HEK293 (cell line): ENCODE results near the gene GAS1.

Experiments
- CTCF ChIA-PET: fragments of 350-600 bp; formaldehyde crosslinking; extraction: SDS; loops from one replicate; lab custom pipeline; 2021; ENCODE audit warnings: antibody characterized with exemption; lab: Yijun Ruan, JAX
- POLR2A ChIA-PET: fragments of 300-600 bp; formaldehyde crosslinking; extraction: SDS; loops from one replicate; lab custom pipeline; 2020; ENCODE audit warnings: antibody characterized with exemption, inconsistent platforms; lab: Yijun Ruan, JAX
- H3K27ac ChIP-seq: fragments of 200-500 bp; sonication (Bioruptor generic); 2 replicates; pipeline ENCODE4 v1.5.1; 2014; ENCODE audit warnings: low read depth, low read length, control low read depth, inconsistent platforms; ENCODE audit errors: extremely low read depth
- H3K36me3 ChIP-seq, 2 experiments: fragments of 200-500 bp in 1 of 2; sonication (Bioruptor generic) in 1 of 2; 1 replicate in 1 of 2; 2 replicates in 1 of 2; pipeline ENCODE4 v1.5.1; 2014 to 2017; ENCODE audit warnings: inconsistent platforms in 2 of 2, low read length in 2 of 2; ENCODE audit not compliant: control insufficient read depth in 2 of 2, insufficient read depth in 1 of 2
- H3K4me1 ChIP-seq: fragments of 200-500 bp; sonication (Bioruptor generic); 2 replicates; pipeline ENCODE4 v1.5.1; 2014; ENCODE audit warnings: mild to moderate bottlenecking, low read length, inconsistent platforms; ENCODE audit not compliant: control insufficient read depth, insufficient read depth
- H3K4me3 ChIP-seq: 2 replicates; pipeline ENCODE4 v1.5.1; 2011; ENCODE audit warnings: low read depth, mild to moderate bottlenecking, control low read depth, low read length, moderate library complexity
- H3K9me3 ChIP-seq: fragments of 200-500 bp; sonication (Bioruptor generic); 2 replicates; pipeline ENCODE4 v1.5.1; 2014; ENCODE audit warnings: low read depth, low read length, inconsistent platforms; ENCODE audit not compliant: control insufficient read depth, insufficient read depth
- BCL11A ChIP-seq: fragments of 450-650 bp; formaldehyde crosslinking; IDR thresholded peaks from 2 replicates; pipeline ENCODE4 v1.5.1; 2016; ENCODE audit warnings: low read depth, missing biosample characterization, missing genetic modification characterization
- GLI2 ChIP-seq: fragments of 450-650 bp; formaldehyde crosslinking; IDR thresholded peaks from 2 replicates; pipeline ENCODE4; 2017; ENCODE audit warnings: missing biosample characterization, missing genetic modification characterization, low read depth, borderline replicate concordance
- PRDM1 ChIP-seq: fragments of 450-650 bp; formaldehyde crosslinking; IDR thresholded peaks from 2 replicates; pipeline ENCODE4; 2016; ENCODE audit warnings: missing biosample characterization, missing genetic modification characterization
- TCF7L2 ChIP-seq: IDR thresholded peaks from 2 replicates; pipeline ENCODE4 v1.6.1; 2011; ENCODE audit warnings: low read depth, mild to moderate bottlenecking, inconsistent platforms, low read length, moderate library complexity, borderline replicate concordance
- ZBTB21 ChIP-seq: fragments of 450-650 bp; formaldehyde crosslinking; IDR thresholded peaks from 2 replicates; pipeline ENCODE4 v1.5.1; 2017; ENCODE audit warnings: missing biosample characterization, missing genetic modification characterization
- ZBTB8A ChIP-seq: fragments of 450-650 bp; formaldehyde crosslinking; IDR thresholded peaks from 2 replicates; pipeline ENCODE4 v1.5.1; 2016; ENCODE audit warnings: missing biosample characterization, missing genetic modification characterization
- ZNF133 ChIP-seq: fragments of 450-650 bp; formaldehyde crosslinking; IDR thresholded peaks from 2 replicates; pipeline ENCODE4 v1.5.1; 2016; ENCODE audit warnings: missing biosample characterization, missing genetic modification characterization
- ZNF146 ChIP-seq: fragments of 450-650 bp; formaldehyde crosslinking; IDR thresholded peaks from 2 replicates; pipeline ENCODE4 v1.5.1; 2016; ENCODE audit warnings: missing biosample characterization, missing genetic modification characterization
- ZNF16 ChIP-seq: fragments of 450-650 bp; formaldehyde crosslinking; IDR thresholded peaks from 2 replicates; pipeline ENCODE4 v1.5.1; 2016; ENCODE audit warnings: low read depth, missing biosample characterization, missing genetic modification characterization
- ZNF239 ChIP-seq: fragments of 450-650 bp; formaldehyde crosslinking; IDR thresholded peaks from 2 replicates; pipeline ENCODE4 v1.5.1; 2016; ENCODE audit warnings: missing biosample characterization, missing genetic modification characterization
- ZNF24 ChIP-seq: fragments of 450-650 bp; formaldehyde crosslinking; IDR thresholded peaks from 2 replicates; pipeline ENCODE4 v1.5.1; 2016; ENCODE audit warnings: missing biosample characterization, missing genetic modification characterization
- ZNF248 ChIP-seq: fragments of 450-650 bp; formaldehyde crosslinking; IDR thresholded peaks from 2 replicates; pipeline ENCODE4 v1.5.1; 2017; ENCODE audit warnings: missing biosample characterization, missing genetic modification characterization
- ZNF302 ChIP-seq: fragments of 450-650 bp; formaldehyde crosslinking; IDR thresholded peaks from 2 replicates; pipeline ENCODE4 v1.5.1; 2016; ENCODE audit warnings: missing biosample characterization, missing genetic modification characterization, low read depth
- ZNF335 ChIP-seq: fragments of 450-650 bp; formaldehyde crosslinking; conservative IDR thresholded peaks from 2 replicates; pipeline ENCODE4 v1.5.1; 2016; ENCODE audit warnings: missing biosample characterization, missing genetic modification characterization
- ZNF354C ChIP-seq: fragments of 450-650 bp; formaldehyde crosslinking; IDR thresholded peaks from 2 replicates; pipeline ENCODE4 v1.5.1; 2016; ENCODE audit warnings: missing biosample characterization, missing genetic modification characterization, low read depth, borderline replicate concordance
- ZNF747 ChIP-seq: fragments of 450-650 bp; formaldehyde crosslinking; IDR thresholded peaks from 2 replicates; pipeline ENCODE4 v1.5.1; 2016; ENCODE audit warnings: missing biosample characterization, missing genetic modification characterization
- ZSCAN23 ChIP-seq: fragments of 450-650 bp; formaldehyde crosslinking; IDR thresholded peaks from 2 replicates; pipeline ENCODE4 v1.5.1; 2016; ENCODE audit warnings: missing biosample characterization, missing genetic modification characterization
- TF ChIP-seq, protein P1 (sequence below): fragments of 450-650 bp; formaldehyde crosslinking; IDR thresholded peaks from 2 replicates; pipeline ENCODE4 v1.5.1; 2016; ENCODE audit warnings: missing biosample characterization, missing genetic modification characterization
- TF ChIP-seq, protein P2 (sequence below): fragments of 450-650 bp; formaldehyde crosslinking; IDR thresholded peaks from 2 replicates; pipeline ENCODE4 v1.5.1; 2017; ENCODE audit warnings: missing biosample characterization, missing genetic modification characterization
- TF ChIP-seq, protein P3 (sequence below): fragments of 450-650 bp; formaldehyde crosslinking; IDR thresholded peaks from 2 replicates; pipeline ENCODE4 v1.5.1; 2017; ENCODE audit warnings: missing biosample characterization, missing genetic modification characterization
- TF ChIP-seq, protein P4 (sequence below): fragments of 450-650 bp; formaldehyde crosslinking; IDR thresholded peaks from 2 replicates; pipeline ENCODE4 v1.5.1; 2016; ENCODE audit warnings: missing biosample characterization, missing genetic modification characterization
- TF ChIP-seq, protein P5 (sequence below): fragments of 450-650 bp; formaldehyde crosslinking; conservative IDR thresholded peaks from 2 replicates; pipeline ENCODE4 v1.5.1; 2016; ENCODE audit warnings: low read depth, missing biosample characterization, missing genetic modification characterization
- TF ChIP-seq, protein P6 (sequence below): fragments of 450-650 bp; formaldehyde crosslinking; IDR thresholded peaks from 2 replicates; pipeline ENCODE4 v1.5.1; 2017; ENCODE audit warnings: missing biosample characterization, missing genetic modification characterization

The GAS1 gene

DNA sequence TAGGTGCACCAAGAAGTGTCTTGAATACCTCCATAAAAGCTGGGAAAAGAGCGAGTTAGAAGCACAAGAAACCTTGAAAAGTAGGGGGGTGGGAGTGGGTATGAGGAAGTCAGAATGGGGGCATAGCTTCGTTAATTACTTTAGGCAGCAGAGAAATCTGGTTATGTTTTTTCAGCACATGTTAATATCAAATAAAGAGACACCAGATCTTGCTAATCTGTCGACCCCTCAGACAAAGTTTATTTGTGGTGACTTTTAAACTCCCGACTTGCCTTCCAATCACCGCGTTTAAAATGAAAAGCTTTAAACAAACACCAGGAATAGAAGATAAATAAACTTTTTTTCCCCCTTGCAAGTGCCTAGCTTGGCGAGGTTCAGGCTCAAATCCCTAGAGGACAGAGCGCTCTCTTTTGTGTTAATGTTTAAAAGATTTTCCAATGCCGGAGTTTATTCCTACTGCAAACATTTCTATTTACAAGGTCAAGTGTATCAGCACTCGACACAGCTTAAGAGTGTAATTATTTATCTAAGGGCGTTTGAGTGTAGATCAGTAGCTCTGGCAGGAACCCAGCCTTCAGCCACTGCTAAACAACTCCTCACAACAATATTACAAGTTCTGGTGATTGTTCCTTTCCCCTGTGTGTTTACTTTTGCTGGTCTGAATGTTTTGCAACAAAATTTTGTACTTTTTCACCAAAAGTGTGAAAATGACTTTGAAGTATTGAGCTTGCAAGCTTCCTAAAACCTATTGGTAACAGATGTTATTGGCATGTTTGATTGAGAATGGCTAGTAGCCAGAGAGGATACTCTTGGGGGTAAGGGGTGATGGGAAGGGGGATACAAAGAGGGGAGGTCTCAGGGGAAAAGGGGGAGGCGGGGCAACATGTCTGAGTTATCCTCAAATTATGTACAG is 3.8 kb downstream of the GAS1 start:
- peaks cover 18% of the 10 kb centered on the region for H3K4me1 ChIP-seq
- POLR2A ChIA-PET, result interaction anchor here (1.0 to 1.2 kb wide), 4 partner anchors 17 to 383 kb away, joined by 3 to 7 read pairs (median 4); no protein-coding TSS in a partner anchor
- peak overlapping the region; percentile 87 for H3K27ac ChIP-seq
- no peak overlapping the region for H3K4me3 ChIP-seq
- H3K36me3 ChIP-seq, result no peaks in the 10 kb centered on the region
- no peaks in the 10 kb centered on the region for H3K9me3 ChIP-seq
- CTCF ChIA-PET, result interaction anchor here (0.6 to 1.6 kb wide), 8 partner anchors 11 to 510 kb away, joined by 3 to 14 read pairs (median 4); no protein-coding TSS in a partner anchor
- peak; percentile 98 for TF ChIP-seq GLI2 (tag by site-specific recombination)
- no peak for TF ChIP-seq ZSCAN23 (tag by site-specific recombination)
- no peak for TF ChIP-seq ZBTB21 (tag by site-specific recombination)
- no peak for TF ChIP-seq ZNF335
- TF ChIP-seq ZNF354C (tag by site-specific recombination), result no peak
- peak; percentile 92 for TF ChIP-seq TCF7L2
- peak; percentile 10; the same call in 1 of the 2 replicates for TF ChIP-seq ZNF146 (tag by site-specific recombination)
- TF ChIP-seq, protein P1, sequence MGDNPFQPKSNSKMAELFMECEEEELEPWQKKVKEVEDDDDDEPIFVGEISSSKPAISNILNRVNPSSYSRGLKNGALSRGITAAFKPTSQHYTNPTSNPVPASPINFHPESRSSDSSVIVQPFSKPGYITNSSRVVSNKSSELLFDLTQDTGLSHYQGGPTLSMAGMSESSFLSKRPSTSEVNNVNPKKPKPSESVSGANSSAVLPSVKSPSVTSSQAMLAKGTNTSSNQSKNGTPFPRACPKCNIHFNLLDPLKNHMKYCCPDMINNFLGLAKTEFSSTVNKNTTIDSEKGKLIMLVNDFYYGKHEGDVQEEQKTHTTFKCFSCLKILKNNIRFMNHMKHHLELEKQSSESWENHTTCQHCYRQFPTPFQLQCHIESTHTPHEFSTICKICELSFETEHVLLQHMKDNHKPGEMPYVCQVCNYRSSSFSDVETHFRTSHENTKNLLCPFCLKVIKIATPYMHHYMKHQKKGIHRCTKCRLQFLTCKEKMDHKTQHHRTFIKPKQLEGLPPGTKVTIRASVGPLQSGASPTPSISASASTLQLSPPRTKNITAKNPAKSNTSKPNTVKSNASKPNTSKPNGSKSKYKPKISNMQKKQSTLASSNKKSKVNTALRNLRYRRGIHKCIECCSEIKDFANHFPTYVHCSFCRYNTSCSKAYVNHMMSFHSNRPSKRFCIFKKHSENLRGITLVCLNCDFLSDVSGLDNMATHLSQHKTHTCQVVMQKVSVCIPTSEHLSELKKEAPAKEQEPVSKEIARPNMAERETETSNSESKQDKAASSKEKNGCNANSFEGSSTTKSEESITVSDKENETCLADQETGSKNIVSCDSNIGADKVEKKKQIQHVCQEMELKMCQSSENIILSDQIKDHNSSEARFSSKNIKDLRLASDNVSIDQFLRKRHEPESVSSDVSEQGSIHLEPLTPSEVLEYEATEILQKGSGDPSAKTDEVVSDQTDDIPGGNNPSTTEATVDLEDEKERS (tag by site-specific recombination), result no peak
- no peak for TF ChIP-seq ZNF747 (tag by site-specific recombination)
- TF ChIP-seq, protein P2, sequence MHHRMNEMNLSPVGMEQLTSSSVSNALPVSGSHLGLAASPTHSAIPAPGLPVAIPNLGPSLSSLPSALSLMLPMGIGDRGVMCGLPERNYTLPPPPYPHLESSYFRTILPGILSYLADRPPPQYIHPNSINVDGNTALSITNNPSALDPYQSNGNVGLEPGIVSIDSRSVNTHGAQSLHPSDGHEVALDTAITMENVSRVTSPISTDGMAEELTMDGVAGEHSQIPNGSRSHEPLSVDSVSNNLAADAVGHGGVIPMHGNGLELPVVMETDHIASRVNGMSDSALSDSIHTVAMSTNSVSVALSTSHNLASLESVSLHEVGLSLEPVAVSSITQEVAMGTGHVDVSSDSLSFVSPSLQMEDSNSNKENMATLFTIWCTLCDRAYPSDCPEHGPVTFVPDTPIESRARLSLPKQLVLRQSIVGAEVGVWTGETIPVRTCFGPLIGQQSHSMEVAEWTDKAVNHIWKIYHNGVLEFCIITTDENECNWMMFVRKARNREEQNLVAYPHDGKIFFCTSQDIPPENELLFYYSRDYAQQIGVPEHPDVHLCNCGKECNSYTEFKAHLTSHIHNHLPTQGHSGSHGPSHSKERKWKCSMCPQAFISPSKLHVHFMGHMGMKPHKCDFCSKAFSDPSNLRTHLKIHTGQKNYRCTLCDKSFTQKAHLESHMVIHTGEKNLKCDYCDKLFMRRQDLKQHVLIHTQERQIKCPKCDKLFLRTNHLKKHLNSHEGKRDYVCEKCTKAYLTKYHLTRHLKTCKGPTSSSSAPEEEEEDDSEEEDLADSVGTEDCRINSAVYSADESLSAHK, result peak; percentile 92
- peak; percentile 58 for TF ChIP-seq ZBTB8A (tag by site-specific recombination)
- TF ChIP-seq ZNF24 (tag by site-specific recombination), result peak; percentile 74
- 0 out of 2 replicates have a peak, but pooled peaks have one; percentile 6 for TF ChIP-seq PRDM1 (tag by site-specific recombination)
- TF ChIP-seq, protein P3, sequence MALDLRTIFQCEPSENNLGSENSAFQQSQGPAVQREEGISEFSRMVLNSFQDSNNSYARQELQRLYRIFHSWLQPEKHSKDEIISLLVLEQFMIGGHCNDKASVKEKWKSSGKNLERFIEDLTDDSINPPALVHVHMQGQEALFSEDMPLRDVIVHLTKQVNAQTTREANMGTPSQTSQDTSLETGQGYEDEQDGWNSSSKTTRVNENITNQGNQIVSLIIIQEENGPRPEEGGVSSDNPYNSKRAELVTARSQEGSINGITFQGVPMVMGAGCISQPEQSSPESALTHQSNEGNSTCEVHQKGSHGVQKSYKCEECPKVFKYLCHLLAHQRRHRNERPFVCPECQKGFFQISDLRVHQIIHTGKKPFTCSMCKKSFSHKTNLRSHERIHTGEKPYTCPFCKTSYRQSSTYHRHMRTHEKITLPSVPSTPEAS (tag by site-specific recombination), result 0 out of 2 replicates have a peak, but pooled peaks have one; percentile 11
- TF ChIP-seq, protein P4, sequence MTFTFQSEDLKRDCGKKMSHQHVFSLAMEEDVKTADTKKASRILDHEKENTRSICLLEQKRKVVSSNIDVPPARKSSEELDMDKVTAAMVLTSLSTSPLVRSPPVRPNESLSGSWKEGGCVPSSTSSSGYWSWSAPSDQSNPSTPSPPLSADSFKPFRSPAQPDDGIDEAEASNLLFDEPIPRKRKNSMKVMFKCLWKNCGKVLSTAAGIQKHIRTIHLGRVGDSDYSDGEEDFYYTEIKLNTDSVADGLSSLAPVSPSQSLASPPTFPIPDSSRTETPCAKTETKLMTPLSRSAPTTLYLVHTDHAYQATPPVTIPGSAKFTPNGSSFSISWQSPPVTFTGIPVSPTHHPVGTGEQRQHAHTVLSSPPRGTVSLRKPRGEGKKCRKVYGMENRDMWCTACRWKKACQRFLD (tag by site-specific recombination), result no peak
- TF ChIP-seq ZNF133, result no peak
- no peak for TF ChIP-seq ZNF248
- no peak for TF ChIP-seq ZNF16 (tag by site-specific recombination)
- TF ChIP-seq, protein P5, sequence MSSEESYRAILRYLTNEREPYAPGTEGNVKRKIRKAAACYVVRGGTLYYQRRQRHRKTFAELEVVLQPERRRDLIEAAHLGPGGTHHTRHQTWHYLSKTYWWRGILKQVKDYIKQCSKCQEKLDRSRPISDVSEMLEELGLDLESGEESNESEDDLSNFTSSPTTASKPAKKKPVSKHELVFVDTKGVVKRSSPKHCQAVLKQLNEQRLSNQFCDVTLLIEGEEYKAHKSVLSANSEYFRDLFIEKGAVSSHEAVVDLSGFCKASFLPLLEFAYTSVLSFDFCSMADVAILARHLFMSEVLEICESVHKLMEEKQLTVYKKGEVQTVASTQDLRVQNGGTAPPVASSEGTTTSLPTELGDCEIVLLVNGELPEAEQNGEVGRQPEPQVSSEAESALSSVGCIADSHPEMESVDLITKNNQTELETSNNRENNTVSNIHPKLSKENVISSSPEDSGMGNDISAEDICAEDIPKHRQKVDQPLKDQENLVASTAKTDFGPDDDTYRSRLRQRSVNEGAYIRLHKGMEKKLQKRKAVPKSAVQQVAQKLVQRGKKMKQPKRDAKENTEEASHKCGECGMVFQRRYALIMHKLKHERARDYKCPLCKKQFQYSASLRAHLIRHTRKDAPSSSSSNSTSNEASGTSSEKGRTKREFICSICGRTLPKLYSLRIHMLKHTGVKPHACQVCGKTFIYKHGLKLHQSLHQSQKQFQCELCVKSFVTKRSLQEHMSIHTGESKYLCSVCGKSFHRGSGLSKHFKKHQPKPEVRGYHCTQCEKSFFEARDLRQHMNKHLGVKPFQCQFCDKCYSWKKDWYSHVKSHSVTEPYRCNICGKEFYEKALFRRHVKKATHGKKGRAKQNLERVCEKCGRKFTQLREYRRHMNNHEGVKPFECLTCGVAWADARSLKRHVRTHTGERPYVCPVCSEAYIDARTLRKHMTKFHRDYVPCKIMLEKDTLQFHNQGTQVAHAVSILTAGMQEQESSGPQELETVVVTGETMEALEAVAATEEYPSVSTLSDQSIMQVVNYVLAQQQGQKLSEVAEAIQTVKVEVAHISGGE (tag by site-specific recombination), result no peak
- TF ChIP-seq, protein P6, sequence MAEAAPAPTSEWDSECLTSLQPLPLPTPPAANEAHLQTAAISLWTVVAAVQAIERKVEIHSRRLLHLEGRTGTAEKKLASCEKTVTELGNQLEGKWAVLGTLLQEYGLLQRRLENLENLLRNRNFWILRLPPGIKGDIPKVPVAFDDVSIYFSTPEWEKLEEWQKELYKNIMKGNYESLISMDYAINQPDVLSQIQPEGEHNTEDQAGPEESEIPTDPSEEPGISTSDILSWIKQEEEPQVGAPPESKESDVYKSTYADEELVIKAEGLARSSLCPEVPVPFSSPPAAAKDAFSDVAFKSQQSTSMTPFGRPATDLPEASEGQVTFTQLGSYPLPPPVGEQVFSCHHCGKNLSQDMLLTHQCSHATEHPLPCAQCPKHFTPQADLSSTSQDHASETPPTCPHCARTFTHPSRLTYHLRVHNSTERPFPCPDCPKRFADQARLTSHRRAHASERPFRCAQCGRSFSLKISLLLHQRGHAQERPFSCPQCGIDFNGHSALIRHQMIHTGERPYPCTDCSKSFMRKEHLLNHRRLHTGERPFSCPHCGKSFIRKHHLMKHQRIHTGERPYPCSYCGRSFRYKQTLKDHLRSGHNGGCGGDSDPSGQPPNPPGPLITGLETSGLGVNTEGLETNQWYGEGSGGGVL (tag by site-specific recombination), result no peak
- no peak for TF ChIP-seq ZNF302 (tag by site-specific recombination)
- no peak; the same call in 1 of the 2 replicates for TF ChIP-seq BCL11A
- no peak for TF ChIP-seq ZNF239
